Inflammatory macrophage treated with lipopolysaccharide for 4 hours (primary cell): Measurements from ENCODE around the gene ST3GAL5.

Experiments
- DNase-seq: peaks from one replicate; pipeline ENCODE4 v3.0.0-alpha.2; 2020

Gene ST3GAL5

GRCh38 chr2:85915606-85916303, 27.0 kb upstream of the ST3GAL5 start:
- no peak for DNase-seq

- DNase-seq: no peak
These were observed 26.1 kb upstream of the ST3GAL5 start for GRCh38 chr2:85914922-85915321.

GRCh38 chr2:85913884-85914881, 25.4 kb upstream of the ST3GAL5 start:
- peak; percentile 88 for DNase-seq

GRCh38 chr2:85911814-85912692, 23.3 kb upstream of the ST3GAL5 start:
- DNase-seq: peak; percentile 85

- no peak for DNase-seq
These were observed 22.3 kb upstream of the ST3GAL5 start for GRCh38 chr2:85911097-85911496.

- no peak for DNase-seq
These were observed 20.2 kb upstream of the ST3GAL5 start for GRCh38 chr2:85909005-85909404.

- no peak for DNase-seq
These were observed 19.7 kb upstream of the ST3GAL5 start for GRCh38 chr2:85908506-85908905.

GRCh38 chr2:85907671-85908157, 18.9 kb upstream of the ST3GAL5 start:
- DNase-seq: no peak

GRCh38 chr2:85906748-85907147, 18.0 kb upstream of the ST3GAL5 start:
- DNase-seq: no peak

- no peak for DNase-seq
These were observed 17.1 kb upstream of the ST3GAL5 start for GRCh38 chr2:85905891-85906290.

GRCh38 chr2:85905187-85905666, 16.4 kb upstream of the ST3GAL5 start:
- peak; percentile 42 for DNase-seq

GRCh38 chr2:85903849-85904248, 15.1 kb upstream of the ST3GAL5 start:
- DNase-seq: no peak

- no peak for DNase-seq
These were observed 13.7 kb upstream of the ST3GAL5 start for GRCh38 chr2:85902496-85902895.

GRCh38 chr2:85901155-85901554, 12.4 kb upstream of the ST3GAL5 start:
- DNase-seq: peak; percentile 51

- DNase-seq: no peak
These were observed 11.6 kb upstream of the ST3GAL5 start for GRCh38 chr2:85900366-85900765.

GRCh38 chr2:85899849-85900248, 11.1 kb upstream of the ST3GAL5 start:
- no peak for DNase-seq

GRCh38 chr2:85899284-85899683, 10.5 kb upstream of the ST3GAL5 start:
- DNase-seq: no peak

GRCh38 chr2:85898881-85899280, 10.1 kb upstream of the ST3GAL5 start:
- DNase-seq: no peak

GRCh38 chr2:85894554-85895278, 5.9 kb upstream of the ST3GAL5 start:
- peak; percentile 67 for DNase-seq

- DNase-seq: no peak
These were observed 4.9 kb upstream of the ST3GAL5 start for GRCh38 chr2:85893428-85894258.
